GM18499 (cell line): ENCODE results near the gene PIGC.

ENCODE experiments used
- ATAC-seq: cut with Tn5 transposase; IDR thresholded peaks from one replicate; pipeline ENCODE4 v1.9.1; 2021; ENCODE audit warnings: moderate number of reproducible peaks; ENCODE audit not compliant: insufficient read depth, unreplicated experiment

PIGC gene

DNA sequence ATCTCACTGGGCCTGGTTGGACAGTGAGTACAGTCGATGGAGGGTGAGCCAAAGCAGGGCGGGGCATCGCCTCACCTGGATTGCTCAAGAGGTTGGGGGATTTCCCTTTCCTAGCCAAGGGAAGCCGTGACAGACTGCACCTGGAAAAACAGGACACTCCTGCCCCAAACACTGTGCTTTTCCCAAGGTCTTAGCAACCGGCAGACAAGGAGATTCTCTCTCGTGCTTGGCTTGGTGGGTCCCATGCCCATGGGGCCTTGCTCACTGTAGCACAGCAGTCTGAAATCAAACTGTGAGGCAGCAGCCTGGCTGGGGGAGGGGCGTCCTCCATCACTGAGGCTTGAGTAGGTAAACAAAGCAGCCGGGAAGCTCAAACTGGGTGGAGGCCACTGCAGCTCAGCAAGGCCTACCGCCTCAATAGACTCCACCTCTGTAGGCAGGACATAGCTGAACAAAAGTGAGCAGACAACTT lies 12.1 kb downstream of the PIGC start:
- no peak for ATAC-seq

DNA sequence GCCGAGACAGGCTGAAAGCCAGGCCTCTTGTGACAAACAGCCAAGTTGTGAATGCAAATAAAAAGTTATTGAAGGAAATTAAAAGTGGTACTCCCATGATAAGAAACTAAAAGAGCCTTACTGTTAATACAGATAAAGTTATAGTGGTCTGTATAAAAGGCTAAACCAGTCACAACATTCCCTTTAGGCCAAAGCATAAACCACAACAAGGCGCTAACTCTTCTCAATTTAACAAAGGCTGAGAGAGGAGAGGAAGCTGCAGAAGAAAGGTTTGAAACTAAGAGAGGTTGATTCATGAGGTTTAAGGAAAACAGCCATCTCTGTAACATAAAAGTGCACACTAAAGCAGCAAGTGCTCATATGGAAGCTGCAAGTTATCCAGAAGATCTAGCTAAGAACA lies 12.7 kb downstream of the PIGC start:
- ATAC-seq = no peak

DNA sequence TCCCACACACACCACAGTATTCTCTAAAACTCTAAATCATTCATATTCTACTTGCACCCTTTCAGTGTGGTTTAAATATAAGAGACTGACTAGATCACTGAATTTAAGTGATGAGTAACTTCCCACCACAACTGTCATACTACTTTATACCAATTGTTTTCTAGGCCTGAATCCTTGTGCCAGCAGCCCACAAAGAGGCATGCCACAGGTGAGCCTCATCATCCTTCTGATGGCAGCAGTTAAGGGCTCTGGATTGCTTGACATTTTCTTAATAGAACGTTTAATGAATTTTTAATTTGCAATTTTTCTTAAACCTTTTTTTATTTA lies 13.8 kb downstream of the PIGC start:
- ATAC-seq = no peak

DNA sequence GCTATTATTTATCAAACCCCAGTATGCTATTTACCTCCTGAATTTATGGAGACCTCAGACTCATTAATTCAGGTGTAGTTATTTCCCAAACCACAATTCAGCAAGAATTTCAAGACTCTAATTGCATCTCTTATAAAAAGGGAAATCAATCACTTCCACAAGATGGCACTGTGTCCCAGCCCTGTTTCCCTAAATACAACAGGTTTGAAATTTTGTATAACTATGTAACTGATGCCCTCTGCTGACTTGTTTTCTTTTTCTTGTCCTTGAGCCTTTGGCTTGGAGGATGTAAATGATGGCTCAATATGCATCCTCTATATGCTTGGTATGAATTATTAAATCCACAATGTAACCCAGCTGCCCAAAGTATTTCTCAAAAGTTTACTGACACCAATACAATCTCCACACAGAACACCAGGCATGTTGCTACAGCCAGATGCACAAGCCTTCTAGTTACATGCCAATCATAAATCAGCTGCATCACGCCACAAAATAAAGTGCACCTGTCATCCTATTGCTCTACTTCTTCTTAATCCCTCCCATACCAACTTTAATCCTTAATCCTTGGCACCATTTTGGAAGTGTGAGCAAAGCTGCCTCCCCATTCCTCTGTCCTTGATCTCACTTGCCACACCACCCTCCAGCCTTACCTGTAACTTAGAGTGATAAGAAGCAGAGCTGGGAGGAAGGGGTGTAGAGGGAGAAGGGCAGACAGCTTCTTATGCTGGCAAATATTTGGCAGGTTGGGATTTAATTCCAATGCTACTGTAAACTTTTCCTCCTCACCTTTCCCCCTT lies 14.3 kb downstream of the PIGC start:
- ATAC-seq = no peak

DNA sequence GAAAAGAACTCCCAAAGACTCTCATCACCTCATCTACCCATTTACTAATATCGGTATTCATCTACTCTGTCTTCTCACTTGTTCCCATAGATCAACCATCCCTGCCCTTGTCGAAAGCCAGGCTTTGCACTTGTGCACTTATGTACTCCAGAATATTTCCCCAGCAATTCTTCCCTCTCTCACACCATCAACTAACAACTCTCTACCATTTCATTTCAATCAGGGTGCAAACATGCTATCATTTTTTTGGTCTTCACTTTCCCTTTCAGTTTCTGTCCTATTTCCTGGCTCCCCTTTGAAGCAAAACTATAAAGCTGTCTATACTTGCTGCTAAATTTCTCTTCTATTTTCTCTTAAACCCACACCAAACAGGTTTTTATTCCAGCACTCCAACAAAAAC lies 16.7 kb downstream of the PIGC start:
- ATAC-seq = no peak

DNA sequence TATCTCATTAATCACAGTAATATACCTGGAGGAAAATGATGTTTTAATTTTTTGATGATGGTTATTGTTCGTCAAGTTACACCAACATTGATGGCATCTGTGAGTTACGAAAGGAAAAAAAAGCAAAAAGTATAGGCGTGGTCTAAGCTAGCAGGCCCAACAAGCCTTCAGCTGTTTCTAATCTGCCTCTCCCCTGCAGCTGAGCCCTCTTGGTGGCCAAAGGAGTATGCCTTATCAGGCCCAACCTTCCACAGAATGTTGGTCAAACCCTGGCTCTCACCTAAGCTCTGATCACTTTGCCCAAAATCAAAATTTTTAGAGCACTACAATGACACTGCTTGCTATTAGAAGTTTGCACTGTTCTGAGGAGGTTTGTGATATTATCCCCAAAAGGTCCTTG lies 18.5 kb downstream of the PIGC start:
- ATAC-seq = no peak

DNA sequence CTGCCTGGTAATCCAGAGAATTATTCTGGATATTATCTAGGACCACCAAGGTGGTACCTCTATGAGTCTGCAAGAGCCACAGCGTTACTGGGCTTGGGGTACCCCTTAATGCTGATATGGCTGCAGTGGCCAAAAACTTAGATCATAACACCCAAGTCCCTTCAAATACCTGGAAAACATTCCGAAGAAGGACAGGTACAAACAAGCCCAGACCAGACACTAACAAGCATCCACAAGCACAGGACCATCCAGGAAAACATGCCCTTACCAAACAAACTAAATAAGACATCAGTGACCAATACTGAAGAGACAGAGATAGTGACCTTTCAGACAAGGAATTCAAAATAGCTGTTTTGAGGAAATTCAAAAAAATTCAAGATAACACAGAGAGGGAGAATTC lies 20.5 kb downstream of the PIGC start:
- ATAC-seq = no peak

DNA sequence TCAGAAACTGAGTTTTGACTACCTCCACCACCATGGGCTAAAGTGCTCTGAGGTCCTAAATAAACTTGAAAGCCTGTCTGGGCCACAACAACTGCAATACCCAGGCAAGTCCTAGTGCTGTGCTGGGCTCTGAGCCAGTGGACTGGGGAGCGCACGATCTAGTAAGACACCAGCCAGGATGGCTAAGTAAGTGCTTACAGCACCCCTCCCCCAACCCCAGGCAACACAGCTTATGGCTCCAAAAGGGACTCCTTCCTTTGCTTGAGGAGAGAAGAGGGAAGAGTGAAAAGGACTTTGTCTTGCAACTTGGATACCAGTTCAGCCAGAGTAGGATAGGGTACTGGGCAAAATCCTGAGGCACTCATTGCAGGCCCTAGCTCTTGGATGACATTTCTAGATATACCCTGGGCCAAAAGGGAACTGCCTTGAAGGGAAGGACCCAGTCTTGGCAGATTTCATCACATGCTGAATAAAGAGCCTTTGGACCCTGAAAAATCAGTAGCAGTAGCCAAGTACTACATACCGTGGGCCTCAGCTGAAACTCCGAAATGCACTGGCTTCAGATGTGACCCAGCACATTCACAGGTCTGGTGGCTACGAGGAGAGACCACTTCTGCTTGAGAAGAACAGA lies 21.8 kb downstream of the PIGC start:
- ATAC-seq = no peak

DNA sequence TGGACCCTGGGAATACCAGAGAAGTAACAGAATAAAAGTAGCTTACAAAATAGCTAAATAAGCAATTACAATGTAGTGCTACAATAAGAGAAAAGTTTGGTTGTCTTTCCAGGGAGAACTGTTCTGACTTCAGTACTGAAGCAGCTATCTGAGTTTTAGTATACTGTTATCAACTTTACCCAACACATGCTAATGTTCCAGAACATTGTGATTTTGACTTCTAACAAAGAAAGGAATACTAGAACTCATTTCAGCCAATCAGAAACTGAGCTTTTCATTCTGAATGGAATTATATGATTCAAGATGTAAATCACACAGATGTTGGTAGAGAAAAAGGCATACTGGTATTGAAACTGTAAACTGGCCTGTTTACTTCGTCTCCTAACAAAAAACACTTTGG lies 23.5 kb downstream of the PIGC start, which contains the start of gene C1orf105:
Gene C1orf105, plus strand, starts transcription at position 301 of the 400 bp plus-strand sequence. CDS start 201 bp downstream, outside the sequence.
- no peak for ATAC-seq

DNA sequence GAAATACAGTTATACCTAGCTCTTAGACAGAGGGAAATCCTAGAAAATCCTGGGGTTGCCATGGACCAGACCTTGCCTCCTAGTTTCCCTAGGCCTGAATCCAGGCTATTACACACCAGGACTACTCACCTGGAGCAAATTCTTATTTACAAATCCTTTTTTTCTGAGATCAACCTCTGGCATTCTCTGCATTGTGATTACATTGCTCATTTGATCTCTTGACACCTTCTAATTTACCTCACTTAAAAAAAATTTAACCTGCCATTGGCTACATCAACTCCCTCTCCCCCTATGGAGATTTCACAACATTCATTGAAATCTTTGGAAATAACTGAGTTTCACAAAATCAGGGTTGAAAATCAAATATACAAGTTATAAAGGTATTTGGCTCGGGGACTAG lies 26.3 kb downstream of the PIGC start:
- ATAC-seq = no peak

DNA sequence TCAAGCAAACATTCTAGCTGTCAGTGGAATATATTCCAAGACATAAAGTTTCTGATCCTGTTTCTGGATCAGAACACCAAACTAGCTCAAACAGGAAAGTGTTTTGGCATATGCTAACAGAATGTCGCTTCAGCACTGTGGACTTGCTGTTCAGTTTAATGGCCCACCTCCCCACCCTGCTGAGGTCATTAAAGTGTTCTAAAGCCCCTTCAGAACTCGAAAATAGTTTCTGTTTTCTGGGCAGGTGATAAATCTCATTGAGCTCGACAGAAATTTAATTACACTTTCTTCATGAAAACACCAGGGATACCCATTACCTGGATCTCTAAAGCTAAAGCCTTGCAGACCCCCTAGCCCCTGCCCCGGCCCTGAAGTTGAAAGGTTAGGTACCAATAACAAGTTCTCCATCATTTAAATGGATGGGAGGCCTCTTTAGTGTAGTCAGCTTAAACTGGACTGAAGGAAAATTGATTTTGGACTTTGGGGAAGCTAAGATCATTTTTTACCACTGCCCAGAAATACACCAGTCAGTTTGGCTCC lies 27.3 kb downstream of the PIGC start:
- no peak for ATAC-seq

DNA sequence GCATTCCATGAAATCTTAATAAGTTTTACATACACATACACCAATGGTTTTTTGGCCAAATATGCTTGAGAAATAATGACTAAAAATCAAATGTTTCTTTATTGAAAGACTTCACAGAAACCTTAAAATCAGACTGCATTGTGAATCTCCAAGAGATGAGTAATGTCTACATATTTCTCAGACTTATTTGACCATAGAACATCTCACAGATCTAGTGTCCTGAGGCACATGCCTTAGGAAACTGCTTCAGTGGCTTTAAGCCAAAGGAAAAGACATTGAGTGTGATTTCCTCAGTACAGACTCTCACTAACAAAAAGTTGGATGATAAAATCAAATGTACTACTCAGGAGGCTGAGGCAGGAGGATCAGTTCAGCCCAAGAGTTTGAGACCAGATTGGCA lies 29.5 kb downstream of the PIGC start:
- no peak for ATAC-seq

DNA sequence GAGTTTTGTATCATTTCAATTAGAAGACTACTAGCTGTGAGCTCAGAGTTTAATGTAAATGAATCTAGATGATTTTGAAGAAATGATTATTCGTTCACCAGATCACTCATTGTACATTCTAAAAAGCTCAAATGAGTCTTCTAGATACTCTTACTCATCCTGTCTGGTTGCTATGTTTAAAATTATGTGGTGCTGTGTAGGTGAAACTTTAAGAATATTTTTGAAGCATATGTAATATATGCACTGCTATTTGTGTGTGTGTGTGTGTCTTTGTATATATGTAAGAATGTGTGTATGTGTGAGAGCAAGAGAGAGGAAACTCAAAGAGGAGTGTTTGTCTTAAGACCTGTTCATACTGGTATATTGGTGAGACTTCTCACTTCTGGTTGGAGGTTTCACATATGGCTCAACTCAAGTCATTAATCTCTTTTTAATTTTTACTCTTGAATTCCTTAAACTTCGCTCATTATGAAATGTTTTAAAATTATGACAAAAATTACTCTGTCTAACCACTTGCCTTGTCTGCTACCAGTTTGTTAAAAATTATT lies 32.0 kb downstream of the PIGC start:
- no peak for ATAC-seq

DNA sequence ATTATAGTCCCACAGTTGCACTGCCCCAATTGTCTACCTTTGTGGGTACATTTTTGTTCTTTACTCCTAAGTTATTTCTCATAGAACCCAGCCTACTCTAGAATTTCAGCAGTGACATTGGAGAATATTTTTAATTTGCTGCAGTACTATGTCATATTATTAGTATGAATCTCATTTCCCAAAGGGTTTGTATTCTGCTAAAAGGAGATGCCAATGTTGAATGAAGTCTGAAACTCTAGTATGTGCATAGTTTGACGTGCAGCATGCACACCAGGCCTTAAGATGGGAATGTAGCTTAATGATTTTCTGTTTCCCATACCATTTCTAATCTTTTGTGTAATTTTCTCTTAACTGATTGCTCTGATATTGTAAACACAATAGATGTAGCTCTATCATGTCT lies 33.8 kb downstream of the PIGC start:
- ATAC-seq = no peak

DNA sequence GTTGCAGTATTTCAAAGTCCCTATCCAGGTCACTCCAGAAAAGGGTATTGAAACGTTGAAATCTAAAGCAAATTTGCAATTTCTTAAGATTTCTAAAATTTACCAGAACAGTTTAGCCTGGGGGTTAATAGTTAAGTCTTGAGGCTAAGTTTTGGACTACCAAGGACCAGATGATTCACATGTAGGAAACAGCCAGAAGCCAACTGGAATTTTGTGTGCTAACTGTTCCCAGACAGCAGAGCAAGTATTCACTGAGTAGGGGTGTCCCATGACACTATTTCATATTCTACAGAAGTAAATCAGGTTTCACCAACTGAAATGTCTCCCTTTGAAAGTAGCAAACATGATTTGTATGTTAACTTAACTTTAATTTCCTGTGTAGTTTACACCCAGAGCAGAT lies 34.9 kb downstream of the PIGC start:
- ATAC-seq = no peak

DNA sequence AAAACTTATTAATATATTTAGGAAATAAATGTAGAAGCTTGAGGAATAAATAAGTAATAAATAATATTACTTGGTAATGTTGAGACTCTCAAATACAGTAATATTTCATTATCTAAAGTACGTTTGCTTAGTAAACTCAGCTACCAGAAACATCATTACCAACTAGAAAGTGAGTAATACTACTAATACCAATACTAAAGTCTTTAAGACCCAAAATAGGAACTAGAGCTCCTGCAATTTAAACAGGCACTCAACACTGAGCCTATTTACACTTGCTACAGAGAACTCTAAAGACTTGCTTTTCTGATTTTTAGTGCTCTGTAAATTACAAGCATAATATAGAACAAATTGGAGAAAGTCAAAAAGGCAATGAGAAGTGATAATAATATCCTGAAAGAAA lies 36.9 kb downstream of the PIGC start:
- ATAC-seq = no peak

DNA sequence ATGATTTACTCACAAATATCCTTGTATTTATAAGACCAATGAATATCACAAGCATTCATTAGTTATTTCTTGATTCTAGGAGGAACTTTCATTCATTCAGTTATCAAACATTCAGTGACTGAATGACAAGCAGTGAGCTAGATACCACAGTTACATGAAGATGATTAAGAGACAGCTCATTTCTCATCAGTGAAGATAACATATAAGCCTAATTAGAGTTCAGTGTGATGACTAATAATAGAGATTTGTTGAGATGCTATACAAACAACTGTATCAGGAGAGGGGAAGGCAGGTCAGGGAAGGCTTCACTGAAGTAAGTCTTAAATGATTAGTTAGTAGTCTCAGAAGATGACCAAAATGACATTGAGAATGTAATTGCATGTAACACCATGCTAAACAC lies 38.0 kb downstream of the PIGC start:
- no peak for ATAC-seq

DNA sequence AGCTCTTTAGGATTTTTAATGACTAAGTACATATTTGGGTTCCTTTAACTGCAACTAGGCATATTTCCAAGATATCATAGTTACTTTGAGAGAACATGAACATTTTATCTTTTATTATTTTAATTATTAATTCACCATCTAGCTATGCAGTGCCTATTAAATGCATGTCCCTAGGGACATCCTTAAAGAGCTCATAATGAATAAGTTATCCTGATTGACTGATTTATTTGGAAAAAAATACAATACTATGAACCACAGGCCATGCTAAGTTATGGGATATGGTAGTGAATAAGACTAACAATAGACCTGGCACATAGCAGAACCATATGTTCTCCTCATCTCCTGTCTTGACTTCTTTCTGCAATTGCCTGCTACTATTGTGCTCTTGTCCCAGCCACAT lies 39.7 kb downstream of the PIGC start:
- no peak for ATAC-seq

DNA sequence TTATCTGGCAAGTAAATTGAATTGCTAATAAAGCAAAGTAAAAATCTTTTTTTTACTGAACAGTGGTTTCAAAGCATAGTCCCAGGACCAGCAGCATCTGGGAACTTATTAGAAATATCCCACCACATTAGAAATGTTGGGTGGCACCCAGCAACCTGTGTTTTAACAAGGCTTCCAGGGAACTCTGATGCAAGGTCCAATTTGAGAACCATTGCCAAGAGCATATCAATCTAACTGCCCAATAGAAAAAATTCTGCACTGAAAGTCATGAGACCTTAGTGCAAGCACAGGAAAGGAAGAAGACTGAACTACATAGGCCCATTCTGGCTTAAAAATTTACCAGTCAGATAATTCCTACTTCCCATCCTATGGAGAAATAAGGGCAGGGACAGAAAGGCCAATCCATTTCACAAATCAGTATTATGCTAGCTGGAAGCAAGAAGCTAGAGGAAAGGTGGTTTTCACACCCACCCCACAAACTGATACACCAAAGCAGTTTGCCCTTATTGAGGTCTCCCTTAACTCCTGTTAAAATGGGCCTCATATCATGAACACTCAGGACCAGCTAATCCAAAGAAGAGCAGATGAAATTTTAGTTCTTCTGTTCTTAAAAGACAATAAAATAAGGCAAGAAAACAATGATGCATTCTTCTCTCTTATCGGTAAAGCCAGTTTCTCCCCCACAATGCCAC lies 40.8 kb downstream of the PIGC start:
- ATAC-seq = no peak

DNA sequence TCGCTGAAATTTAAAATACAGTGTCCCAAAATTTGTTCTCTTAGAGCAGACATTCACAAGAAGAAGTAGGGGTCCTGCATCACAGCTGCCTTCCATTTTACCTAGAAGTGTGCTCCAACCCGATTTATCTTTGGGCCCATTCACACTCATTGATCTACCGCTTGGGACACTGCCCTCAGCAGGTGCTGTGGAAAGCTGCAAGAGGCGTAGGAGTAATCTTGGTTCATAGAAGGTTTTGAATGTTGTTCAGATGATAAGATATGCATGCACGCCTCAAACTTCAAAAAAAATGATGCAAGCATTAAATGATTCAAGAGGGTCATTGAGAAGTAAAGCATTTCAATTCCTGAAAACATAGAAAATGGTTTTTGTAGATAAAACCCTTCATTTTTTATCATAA lies 42.0 kb downstream of the PIGC start:
- ATAC-seq = no peak

DNA sequence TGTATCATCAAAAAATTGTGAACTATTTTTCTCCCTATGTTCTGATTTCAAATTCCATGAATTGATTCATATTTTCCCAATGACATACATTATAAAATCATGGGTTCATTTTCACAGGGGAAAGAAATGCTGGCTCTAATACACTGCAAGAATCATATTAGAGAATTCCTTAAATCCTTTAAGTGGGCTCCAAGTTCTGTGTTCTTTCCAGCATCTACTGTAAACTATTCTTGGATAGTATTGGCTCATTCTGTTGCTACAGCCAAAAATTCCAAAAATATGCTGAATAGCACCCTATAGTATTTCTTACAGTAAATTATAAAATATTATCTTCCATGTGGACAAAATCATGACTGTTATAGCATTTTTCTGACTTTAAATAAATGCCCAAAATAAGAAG lies 42.4 kb downstream of the PIGC start:
- no peak for ATAC-seq
